Testis (tissue), 2 donors: ENCODE measurements around the gene ARFIP2.

Source experiments
- CTCF ChIP-seq, 3 experiments: fragments of 450-650 bp in 2 of 3; fragments of 200-600 bp in 1 of 3; sonication (generic) in 1 of 3; IDR thresholded peaks; one replicate each; pipeline ENCODE4 v1.5.1; 2016 to 2019; ENCODE audit warnings: antibody characterized with exemption in 3 of 3, mild to moderate bottlenecking in 2 of 3, moderate library complexity in 1 of 3
- POLR2A ChIP-seq: fragments of 450-650 bp; IDR thresholded peaks from one replicate; pipeline ENCODE4 v1.6.1; 2017; ENCODE audit warnings: antibody characterized with exemption, mild to moderate bottlenecking, moderate library complexity

GRCh38 chr11:6452219-6452618 lies 28.9 kb downstream of the ARFIP2 start:
- TF ChIP-seq CTCF (IDR thresholded peaks at IDR 0.05) (no peak), POLR2A (no peak)
